GM18907 (cell line): ENCODE results near the gene MYPN.
"Not testable (repeated sequence)": the region's sequence is repeated elsewhere in the genome, so short reads cannot be mapped to it uniquely, and the experiment has no call there.

Experiments
- ATAC-seq: cut with Tn5 transposase; IDR thresholded peaks from one replicate; pipeline ENCODE4 v1.9.1; 2021; ENCODE audit warnings: mild to moderate bottlenecking, moderate library complexity; ENCODE audit not compliant: unreplicated experiment

The MYPN gene

DNA sequence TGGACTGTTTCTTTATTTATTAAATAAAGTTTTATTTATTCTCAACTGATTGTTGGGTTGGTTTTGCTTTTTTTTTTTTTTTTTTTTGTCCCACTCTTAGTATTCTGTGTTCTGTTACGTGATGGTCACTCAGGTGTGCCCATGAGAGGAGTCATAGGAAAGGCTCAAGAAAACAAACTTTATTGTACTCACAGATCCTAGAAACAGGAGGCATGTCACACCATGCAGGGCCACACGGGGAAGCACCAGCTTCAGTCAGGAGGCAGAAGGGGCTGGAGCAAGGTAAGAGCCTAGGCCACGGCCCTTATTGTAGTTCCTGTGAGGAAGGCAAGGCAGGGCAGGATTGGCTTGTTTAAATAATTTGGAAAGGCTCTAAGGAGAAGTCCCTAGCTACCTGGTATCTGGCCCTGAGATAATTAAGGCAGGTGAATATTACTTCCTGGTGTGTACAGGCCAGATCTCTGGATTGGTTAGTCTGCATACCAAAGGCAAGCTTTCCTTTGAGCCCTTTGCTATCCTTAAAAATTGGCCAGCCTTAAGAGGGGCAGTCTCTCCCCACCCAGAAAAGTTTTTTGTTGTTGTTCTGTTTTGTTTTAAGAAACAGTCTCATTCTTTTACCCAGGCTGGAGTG lies 114.4 kb downstream of the MYPN start:
- no peak for ATAC-seq

DNA sequence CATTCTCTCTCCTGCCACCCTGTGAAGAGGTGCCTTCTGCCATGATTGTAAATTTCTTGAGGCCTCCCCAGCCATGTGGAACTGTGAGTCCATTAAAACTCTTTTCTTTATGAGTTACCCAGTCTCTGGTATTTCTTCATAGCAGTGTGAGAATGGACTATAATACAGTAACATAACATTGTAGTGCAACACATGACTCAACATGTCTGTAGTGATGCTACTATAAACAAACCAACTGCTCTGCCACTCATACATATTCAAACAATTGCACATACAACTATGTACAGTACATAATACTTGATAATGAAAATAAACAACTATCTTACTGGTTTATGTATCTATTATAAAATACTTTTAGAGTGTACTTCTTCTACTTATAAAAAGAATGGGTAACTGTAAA lies 115.5 kb downstream of the MYPN start:
- ATAC-seq, result no peak

DNA sequence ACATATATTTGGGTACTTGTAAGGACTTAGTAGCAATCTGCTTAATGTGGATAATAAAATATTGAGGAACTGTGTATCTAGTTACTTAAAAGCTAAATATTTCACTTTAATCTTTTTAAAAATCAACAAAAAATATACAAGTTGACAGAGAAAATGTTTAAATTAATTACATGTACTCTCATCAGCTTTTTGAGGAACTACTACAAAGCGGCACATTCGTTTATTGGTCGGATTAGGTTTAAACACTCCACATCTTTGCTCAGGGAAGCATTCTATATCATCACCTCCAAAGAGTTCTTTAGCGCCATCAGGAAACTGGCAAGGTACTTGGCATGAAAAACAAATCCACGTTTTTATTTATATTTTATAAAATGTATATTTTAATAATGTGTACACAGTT lies 121.0 kb downstream of the MYPN start:
- ATAC-seq, result no peak

DNA sequence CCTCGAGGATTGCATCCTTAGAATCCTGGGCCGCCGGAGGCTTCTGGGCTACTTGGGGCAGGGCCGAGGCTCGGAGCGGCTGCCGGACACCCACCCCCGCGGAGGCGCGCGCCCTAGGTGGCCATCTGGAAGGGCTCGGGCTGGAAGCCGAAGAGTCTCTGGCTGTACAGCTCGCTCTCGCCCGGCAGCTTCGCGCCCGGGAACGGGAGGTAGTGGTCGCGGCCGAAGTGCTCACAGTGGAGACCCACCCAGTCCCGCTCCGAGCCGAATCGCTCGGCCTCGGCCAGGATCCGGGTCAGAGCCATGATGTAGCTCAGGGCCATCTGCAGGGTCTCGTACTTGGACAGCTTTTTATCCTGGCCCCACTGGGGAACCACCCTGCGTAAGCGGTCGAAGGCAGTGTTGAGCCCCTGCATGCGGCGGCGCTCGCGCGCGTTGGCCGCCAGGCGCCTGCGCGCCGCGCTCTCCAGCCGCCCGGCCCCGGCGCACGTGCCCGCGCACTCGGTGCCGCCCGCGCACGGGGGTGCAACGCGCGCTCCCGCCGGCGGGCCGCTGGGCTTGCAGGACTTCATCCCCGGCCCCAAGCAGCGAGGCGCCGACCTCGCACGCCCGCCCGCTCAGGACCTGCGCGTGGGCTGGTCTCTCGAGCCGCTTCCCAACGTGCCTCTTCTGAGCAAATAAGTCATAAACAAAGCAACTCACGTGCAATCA lies 122.0 kb downstream of the MYPN start:
- peak; percentile 93 for ATAC-seq

DNA sequence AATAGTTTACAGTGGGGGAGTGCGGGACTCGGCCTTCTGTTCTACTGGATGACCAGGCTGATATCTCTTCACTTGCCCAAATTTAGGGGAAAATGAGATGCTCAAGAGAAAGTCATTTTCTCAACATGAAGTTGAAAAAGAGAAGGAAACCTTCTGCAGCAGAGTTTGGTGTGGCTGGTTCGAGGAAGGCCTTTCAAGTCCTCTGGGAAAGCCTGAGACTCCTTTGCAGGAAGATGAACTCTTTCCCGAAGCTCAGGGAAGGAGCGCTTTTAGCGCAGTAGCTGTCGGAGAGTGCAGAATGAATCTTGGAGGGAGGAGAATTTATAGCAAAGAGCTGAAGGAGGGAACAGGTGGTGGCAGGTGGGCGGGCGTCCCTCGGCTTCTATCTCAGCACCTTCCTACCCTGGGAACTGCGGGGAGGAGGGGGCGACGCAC lies 122.5 kb downstream of the MYPN start, which contains the start of gene ATOH7:
Gene ATOH7, minus strand, starts transcription at position 297 of the 435 bp plus-strand sequence. CDS start 436 bp downstream, outside the sequence.
- ATAC-seq, result no peak

DNA sequence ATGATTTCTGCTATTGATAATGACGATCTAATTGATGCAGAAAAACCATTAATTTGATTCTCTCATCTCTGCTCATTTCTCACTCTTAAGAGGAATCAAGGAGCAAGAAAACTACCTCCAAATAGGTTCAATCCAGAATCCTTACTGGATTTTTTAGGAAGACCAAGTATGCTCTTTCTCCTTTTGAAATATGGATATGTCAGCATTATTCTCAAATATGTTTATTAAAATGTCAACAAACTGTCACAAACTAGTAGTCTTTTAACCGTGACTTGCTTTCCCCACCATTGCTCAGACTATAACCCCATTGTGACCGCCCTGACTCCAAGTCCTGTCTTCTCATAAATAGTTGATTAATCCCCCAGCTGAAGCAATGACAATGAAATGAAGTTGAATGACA lies 123.8 kb downstream of the MYPN start:
- no peak for ATAC-seq

DNA sequence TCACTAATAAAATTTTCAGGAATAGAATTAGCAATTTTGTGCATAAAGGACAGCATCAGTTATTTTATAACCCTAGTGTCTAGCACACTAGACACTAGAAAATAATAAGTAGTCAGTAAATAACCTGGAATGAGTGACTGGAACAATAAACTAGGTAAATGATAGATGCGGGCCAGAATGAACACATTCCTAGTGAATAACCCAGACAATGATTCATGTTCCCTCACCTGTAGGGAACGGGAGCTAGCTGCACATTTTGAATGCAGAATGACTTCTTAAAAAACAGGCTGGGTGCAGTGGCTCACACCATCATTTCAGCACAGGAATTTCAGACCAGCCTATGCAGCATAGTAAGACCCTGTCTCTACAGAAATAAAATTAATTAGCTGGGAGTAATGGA lies 125.8 kb downstream of the MYPN start:
- ATAC-seq, result no peak

DNA sequence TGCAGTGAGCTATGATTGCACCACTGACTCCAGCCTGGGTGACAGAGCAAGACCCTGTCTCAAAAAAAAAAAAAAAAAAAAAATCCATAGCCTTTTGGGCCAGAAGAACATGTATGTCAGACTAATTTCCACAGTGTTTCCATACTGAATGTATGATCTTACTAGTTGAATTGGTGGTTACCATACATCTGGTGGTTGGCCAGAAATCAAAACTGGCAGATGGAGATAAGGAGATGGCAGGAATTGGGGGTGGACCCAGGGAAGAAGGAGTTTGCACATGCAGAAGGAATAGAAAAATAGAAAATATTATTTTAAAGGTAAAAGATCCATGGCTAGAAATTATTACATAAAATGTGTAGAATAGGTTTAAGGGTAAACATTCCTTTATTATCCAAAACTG lies 126.3 kb downstream of the MYPN start:
- ATAC-seq, result no peak

DNA sequence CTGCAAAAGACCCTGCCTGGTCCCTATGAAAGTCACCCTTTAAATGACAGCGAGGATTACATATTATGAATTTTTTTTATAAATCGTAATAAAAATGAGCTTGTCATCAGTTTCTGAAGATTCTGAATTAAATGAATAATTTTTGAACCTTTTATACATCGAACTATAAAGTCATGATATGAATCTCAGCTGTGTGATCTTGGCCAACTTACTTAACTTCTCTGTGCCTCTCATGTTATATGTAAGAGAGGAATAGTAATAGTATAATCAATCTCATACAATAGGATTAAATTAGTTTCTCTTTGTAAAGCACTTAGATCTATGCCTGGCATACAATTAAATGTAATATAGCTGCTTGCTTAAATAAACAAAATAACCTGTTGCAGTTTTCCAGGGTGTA lies 127.9 kb downstream of the MYPN start:
- ATAC-seq, result no peak

DNA sequence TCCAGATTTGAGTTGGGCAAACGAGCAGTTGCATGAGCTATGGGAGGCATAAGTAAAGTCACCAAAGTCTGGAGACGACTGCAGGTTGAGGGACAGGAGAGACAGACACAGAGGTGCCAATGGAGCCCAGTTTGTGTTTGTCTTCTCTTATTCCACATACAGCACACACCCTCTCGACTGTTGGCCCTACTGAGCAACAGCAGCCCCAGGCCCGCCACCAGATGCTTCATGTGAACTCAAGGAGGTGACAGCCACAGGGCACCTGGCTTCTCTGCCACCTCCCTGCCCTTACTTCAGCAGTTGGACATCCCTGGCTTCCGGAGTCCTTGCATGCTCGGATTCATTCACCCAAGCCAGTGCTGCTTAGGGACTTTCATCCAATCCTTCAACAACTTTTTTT lies 129.1 kb downstream of the MYPN start:
- no peak for ATAC-seq

DNA sequence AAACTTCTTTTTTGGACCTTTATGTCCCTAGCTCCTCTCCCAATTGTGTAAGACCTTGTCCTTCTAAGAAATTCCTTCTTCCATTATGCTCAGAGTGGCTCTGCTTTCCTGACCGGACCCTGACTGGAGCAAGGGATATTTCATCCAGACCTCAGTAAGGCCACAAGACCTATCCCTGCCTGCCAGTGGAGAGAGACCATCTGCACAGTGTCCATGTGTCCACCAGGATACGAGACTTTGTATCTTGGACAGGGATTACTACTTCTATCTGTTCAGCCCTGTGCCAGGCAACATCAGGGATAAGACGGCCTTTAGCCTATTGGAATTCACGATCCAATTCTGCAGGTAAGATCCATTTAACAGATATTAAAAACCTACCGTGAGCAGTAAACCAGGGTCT lies 129.8 kb downstream of the MYPN start:
- ATAC-seq, result no peak

DNA sequence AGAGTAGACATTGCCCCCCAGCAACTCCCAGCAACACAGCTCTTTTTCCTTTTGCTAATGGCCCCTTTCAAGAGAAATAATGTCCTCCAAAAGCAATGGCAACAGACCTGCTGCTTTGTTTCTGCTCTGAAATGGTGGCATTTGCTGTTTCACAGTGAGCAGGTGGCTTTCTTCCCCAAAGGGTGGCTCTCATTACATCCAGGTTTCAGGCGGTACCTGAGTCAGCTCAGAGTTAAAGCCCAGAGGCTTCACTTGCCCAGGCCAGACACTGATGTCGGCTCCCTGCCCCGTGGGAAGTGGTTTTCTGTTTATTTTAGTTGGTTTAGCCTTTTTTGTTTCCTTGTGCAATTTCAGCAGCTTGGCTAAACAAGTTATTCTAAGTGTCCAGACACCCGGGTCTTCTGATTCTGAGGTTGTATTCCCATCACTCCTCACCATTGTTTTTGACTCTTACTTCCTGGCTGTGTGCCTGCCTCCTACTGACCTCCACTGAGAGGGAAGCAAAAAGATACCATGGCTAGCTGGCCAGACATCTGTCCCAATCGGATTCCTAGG lies 130.4 kb downstream of the MYPN start:
- no peak for ATAC-seq

DNA sequence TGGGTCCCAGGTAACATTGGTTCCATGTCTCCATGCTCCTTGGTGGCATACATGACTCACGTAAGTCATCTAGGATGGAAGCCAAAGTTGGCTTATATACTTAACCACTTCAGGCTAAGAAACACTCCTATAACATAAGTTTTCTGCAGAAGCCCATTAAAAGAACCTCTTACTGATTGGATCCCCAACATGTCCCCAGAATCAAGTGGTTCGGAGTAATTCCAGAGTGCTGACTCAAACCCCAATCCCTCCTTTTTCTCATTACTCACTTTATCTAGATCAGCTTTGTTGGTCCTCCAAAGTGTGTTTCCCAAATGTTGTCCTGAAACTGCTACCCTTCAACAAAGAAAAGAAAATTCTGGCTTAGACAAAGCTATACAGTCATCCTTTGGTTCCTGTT lies 132.8 kb downstream of the MYPN start:
- ATAC-seq, result no peak

DNA sequence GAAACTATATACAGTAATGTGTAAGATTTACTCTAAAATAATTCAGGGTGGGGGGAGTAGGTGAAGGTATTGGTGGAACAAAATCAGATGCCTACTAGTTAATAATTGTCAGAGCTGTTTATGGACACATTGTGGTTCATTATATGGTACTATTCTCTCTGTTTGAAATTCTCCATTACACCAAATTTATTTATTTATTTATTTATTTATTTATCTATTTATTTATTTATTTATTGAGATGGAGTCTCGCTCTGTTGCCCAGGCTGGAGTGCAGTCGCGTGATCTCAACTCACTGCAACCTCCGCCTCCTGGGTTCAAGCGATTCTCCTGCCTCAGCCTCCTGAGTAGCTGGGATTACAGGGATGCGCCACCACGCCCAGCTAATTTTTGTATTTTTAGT lies 137.1 kb downstream of the MYPN start:
- ATAC-seq, result not testable (repeated sequence)

DNA sequence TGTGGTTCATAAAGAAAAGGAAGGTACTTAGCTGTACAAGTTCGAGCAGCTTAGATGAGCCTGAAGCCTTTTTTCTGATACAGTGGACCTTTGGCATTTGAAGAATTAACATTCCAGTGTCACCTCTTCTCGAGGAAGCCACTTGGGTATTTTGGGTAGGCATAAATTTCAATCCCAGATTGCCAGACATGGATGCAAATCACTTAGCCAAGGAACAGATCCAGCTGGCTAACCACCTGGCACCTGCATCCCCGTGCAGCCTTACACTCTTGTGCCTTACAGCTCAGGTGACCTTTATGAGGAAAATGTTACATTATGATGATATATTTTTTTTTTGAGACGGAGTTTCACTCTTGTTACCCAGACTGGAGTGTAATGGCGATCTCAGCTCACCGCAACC lies 138.6 kb downstream of the MYPN start:
- no peak for ATAC-seq

DNA sequence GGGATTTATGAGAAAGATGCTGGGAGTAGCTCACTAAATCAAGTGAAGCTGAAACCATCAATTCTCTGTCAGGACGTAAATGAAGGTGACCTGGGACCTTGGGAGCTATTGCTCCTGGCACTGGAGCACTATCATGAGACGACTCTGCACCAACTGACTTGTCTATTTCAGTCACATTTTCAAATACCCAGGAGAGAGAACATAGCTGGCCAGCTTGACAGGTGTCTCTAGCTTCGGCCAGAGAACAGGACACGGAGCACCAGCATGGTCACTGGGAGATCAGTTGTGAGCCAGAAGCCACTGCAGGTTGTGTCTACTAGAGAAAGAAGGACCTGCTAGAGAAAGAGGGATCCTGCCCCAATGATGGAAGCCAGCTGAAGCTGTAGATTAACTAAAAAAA lies 140.0 kb downstream of the MYPN start:
- no peak for ATAC-seq

DNA sequence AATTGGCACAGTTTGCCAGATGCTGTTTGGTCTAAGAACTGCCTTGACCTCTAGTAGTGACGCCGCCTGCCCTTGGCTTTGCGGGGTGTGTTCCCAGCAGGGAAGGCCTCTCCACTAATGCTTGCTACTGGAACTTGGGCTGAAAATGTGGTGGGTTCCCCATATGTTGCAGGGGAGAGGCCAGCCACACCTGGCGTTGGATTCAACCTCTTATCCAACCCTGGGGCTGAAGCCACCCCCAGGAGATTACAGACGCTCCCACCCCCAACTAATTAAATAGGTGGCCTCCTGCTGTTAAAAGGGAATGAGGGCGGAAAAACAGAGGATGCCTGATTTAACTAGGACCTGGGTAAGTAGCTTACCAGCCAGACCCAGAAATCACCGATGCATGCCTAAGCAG lies 141.9 kb downstream of the MYPN start:
- ATAC-seq, result no peak

DNA sequence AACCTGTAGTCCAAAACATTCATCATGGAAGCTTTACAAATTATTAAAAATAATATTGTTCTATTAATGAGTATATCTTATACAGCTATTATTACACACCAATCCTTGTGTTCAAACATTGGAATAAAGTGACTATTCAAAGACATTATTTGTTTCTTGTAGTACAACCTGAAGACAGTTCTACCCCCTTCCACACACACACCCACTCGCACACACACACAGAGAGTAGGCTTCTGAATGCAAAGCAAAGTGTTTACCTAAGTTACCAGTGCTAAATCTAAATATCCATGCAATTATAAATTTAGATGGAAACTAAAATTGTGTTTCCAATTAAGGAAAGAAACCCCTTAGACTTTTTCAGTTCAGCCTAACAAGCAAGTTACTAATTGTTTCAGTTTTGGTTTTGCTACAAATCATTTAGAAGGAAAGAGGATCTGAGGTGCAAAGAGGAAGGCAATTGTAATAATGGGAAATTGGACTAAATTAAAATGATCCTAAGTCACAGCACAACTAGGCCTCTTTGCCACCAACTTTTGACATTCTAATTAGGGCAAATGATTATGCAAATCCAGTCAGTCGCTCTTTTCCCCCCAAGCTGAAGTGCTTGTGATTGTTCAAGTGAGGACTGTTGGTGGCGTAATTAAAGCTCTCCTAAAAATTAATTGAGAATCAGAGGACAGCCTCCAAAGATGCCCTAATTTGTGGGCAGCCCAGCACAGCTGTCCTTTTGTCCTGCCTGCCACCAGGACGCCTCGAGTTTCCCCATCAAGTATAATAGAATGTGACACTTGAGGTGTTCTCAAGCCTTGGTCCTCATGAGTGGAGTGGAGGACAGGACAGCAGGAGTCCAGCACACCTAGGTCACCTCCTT lies 142.6 kb downstream of the MYPN start:
- no peak for ATAC-seq

DNA sequence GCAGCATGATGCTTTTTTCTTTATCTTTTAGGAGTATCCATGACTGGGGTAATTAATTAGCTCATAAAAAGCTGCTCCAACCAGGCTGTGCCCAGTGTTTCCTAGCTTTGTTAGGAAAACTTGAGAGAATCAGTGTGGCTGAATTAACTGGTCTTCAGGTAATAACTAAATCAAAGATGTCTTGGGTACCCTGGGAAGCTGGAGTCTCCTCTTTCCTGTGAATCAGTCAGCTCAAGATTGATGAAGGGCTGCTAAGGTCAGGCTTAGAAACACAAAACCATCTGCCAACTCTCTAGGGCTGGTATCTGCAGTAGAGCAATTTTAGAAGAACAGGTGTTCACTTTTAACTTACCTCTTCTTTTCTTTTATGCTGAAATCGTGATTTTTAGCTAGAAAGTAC lies 144.1 kb downstream of the MYPN start:
- ATAC-seq, result no peak

DNA sequence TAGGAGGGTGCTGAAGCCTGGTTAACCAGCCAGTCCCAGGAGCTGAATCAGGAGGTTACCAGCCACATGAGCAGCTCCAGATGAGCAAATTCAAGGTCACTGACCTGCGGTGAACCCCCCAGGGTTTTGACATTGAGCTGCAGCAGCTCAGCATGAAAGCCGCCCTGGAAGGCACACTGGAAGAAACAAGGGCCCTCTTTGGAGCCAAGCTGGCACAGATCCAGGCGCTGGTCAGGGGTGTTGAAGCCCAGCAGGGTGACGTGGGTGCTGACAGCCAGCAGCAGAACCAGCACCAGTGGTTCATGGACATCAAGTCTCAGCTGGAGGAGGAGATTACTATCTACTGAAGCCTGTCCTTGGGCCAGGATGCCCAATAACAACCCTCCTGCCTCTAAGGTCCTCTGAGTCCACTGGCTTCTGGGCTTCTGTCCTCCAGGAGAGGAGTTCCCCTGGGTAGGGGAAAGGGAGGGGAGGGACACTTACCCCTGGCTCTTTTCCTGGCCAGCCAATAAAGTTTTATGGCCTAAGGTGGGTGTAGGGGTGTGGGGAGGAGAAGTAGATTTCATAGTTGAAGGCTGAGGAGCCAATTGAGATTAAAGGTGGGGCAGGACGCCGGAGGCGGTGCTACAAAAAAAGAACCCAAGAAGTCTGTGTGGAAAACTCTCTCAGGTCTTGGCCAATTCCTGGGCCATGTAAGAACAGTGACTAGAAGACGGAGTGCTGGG lies 152.0 kb downstream of the MYPN start:
- no peak for ATAC-seq
